ENCODE results near the gene TIMP2. TPM values are rescaled to one million over a fixed set of nuclear protein-coding genes. Genes with fewer than 3 reads are reported as not detected.

Gene TIMP2
- total RNA-seq, 4 donors from 2014 or later = 187 to 456 (median 339) TPM

- WGBS, 2 donors = 65 to 71% methylated on average over 17 to 18 of the region's 18 CpGs
- Histone ChIP-seq H3K27ac (peak overlapping the region; percentile 43 to 99 (median 86)), H3K4me3 (peak overlapping the region in 1 of 4 donors; percentile 43), H3K27me3 (no peaks in the 10 kb centered on the region), H3K4me1 (peaks cover 0 to 41% (median 20%) of the 10 kb centered on the region in 4 donors), H3K9me3 (no peaks in the 10 kb centered on the region), H3K36me3 (no peaks in the 10 kb centered on the region)
- DNase-seq (ENCODE audit: low spot score in 2 of 2) = peak; percentile 47 to 58
- TF ChIP-seq CTCF (IDR thresholded peaks at IDR 0.05) = no peak
- TF ChIP-seq POLR2A (IDR thresholded peaks at IDR 0.05) = no peak
- no peak for TF ChIP-seq EP300 (IDR thresholded peaks at IDR 0.05)
Observed at GRCh38 chr17:78933025-78933958, 8.1 kb upstream of the TIMP2 start.

GRCh38 chr17:78929908-78930775 is 5.0 kb upstream of the TIMP2 start:
- Histone ChIP-seq H3K4me1 (peaks cover 0 to 42% (median 21%) of the 10 kb centered on the region in 4 donors), H3K4me3 (no peak overlapping the region), H3K27me3 (no peaks in the 10 kb centered on the region), H3K9me3 (no peaks in the 10 kb centered on the region), H3K27ac (peak overlapping the region in 1 of 4 donors; percentile 16), H3K36me3 (no peaks in the 10 kb centered on the region)
- 69 to 71% methylated on average over 15 to 30 of the region's 31 CpGs for WGBS, 2 donors
- no peak for DNase-seq (ENCODE audit: low spot score in 2 of 2)
- TF ChIP-seq POLR2A (IDR thresholded peaks at IDR 0.05) (no peak), EP300 (IDR thresholded peaks at IDR 0.05) (no peak), CTCF (IDR thresholded peaks at IDR 0.05) (no peak)

- Histone ChIP-seq H3K27ac (peak overlapping the region; percentile 82 to 100 (median 96)), H3K4me1 (peaks cover 0 to 49% (median 30%) of the 10 kb centered on the region in 4 donors), H3K36me3 (no peaks in the 10 kb centered on the region), H3K9me3 (no peaks in the 10 kb centered on the region), H3K4me3 (peak overlapping the region; percentile 67 to 98 (median 78)), H3K27me3 (no peaks in the 10 kb centered on the region)
- DNase-seq (ENCODE audit: low spot score in 2 of 2) = peak; percentile 87 to 90
- 13 to 19% methylated on average over 20 to 33 of the region's 33 CpGs for WGBS, 2 donors
- TF ChIP-seq CTCF (IDR thresholded peaks at IDR 0.05) = no peak
- TF ChIP-seq POLR2A (IDR thresholded peaks at IDR 0.05) = peak; percentile 37 to 60
- TF ChIP-seq EP300 (IDR thresholded peaks at IDR 0.05) = peak in 1 of 2 donors; percentile 86
Observed at GRCh38 chr17:78925662-78926555, 722 bp upstream of the TIMP2 start.

GRCh38 chr17:78924481-78925151 is 571 bp downstream of the TIMP2 start:
- Histone ChIP-seq H3K4me3 (peak overlapping the region; percentile 67 to 98 (median 84)), H3K27ac (peak overlapping the region; percentile 82 to 100 (median 90)), H3K27me3 (no peaks in the 10 kb centered on the region), H3K9me3 (no peaks in the 10 kb centered on the region), H3K36me3 (no peaks in the 10 kb centered on the region), H3K4me1 (peaks cover 0 to 62% (median 41%) of the 10 kb centered on the region in 4 donors)
- no peak for TF ChIP-seq POLR2A (IDR thresholded peaks at IDR 0.05)
- peak in 1 of 2 donors; percentile 27 for TF ChIP-seq EP300 (IDR thresholded peaks at IDR 0.05)
- no peak for DNase-seq (ENCODE audit: low spot score in 2 of 2)
- WGBS, 2 donors = 2% methylated on average over 22 to 39 of the region's 64 CpGs

Data from tibial nerve (tissue), 4 donors.